ENCODE measurements around the gene IPMK. TPM values are rescaled to one million over a fixed set of nuclear protein-coding genes. Genes with fewer than 3 reads are reported as not detected.

The IPMK gene
- total RNA-seq, 1 donor from 2014 or later, result 14.3 TPM

DNA sequence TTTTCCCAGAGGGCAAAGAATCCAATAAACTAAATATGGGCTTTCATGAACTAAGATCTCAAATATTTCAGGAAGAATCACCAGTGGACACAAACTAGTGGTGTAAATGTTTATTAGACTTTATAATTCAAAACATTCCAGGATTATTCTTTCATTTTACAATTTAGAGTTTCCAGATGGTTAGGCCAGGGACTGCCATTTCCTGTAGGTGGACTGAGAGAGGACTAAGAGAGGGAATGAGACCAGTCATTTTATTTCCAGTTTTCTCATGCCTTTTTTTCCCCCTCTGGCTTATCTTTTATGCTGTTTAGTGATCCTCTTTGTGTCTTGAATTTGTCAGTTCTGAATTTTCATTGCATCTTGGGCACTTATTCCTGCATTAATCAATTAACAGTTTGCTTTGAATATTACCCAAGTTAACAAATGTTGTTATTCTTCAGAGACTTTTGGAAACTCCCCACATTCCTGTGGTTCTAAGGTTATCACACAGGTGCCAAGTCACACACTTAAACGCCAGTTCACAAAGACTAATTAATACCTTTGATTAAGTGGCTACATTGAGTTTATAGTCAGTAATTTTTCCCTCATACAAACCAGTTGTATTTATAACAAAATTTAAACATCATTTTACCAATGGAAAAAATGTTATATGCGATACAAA is 13.5 kb upstream of the IPMK start:
- Histone ChIP-seq H3K27me3 (no peaks in the 10 kb centered on the region), H3K36me3 (no peaks in the 10 kb centered on the region), H3K79me2 (ENCODE audit: low read depth) (no peaks in the 10 kb centered on the region), H3K4me3 (no peak overlapping the region), H3K9ac (no peak overlapping the region), H3K9me3 (ENCODE audit: low read depth) (no peaks in the 10 kb centered on the region), H2AFZ (replicated peaks) (no peak overlapping the region), H3K4me2 (no peak overlapping the region), H3F3A (ENCODE audit: low read depth) (no peaks in the 10 kb centered on the region), H3K27ac (no peak overlapping the region), H3K4me1 (peaks cover under 1% of the 10 kb centered on the region), H4K20me1 (ENCODE audit: low read depth) (no peaks in the 10 kb centered on the region)
- Mint-ChIP-seq H3K9me3 (no peaks in the 10 kb centered on the region), H3K4me1 (no peaks in the 10 kb centered on the region), H3K27me3 (ENCODE audit: insufficient read depth, low read depth) (no peaks in the 10 kb centered on the region), H3K27ac (no peak overlapping the region), H3K36me3 (peaks cover 4% of the 10 kb centered on the region), H3K4me3 (no peak overlapping the region)
- DNase-seq (ENCODE audit: low spot score), result no peak
- TF ChIP-seq EZH2 (IDR thresholded peaks at IDR 0.05) (no peak), EZH2phosphoT487 (IDR thresholded peaks at IDR 0.05) (no peak)
- TF ChIP-seq, protein P1, sequence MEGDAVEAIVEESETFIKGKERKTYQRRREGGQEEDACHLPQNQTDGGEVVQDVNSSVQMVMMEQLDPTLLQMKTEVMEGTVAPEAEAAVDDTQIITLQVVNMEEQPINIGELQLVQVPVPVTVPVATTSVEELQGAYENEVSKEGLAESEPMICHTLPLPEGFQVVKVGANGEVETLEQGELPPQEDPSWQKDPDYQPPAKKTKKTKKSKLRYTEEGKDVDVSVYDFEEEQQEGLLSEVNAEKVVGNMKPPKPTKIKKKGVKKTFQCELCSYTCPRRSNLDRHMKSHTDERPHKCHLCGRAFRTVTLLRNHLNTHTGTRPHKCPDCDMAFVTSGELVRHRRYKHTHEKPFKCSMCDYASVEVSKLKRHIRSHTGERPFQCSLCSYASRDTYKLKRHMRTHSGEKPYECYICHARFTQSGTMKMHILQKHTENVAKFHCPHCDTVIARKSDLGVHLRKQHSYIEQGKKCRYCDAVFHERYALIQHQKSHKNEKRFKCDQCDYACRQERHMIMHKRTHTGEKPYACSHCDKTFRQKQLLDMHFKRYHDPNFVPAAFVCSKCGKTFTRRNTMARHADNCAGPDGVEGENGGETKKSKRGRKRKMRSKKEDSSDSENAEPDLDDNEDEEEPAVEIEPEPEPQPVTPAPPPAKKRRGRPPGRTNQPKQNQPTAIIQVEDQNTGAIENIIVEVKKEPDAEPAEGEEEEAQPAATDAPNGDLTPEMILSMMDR (IDR thresholded peaks at IDR 0.05), result no peak

GRCh38 chr10:58280477-58280876 is 12.8 kb upstream of the IPMK start:
- no peak overlapping the region for H3K27ac Mint-ChIP-seq
- peaks cover 6% of the 10 kb centered on the region for H3K4me1 ChIP-seq
- peaks cover 4% of the 10 kb centered on the region for H3K36me3 Mint-ChIP-seq

DNA sequence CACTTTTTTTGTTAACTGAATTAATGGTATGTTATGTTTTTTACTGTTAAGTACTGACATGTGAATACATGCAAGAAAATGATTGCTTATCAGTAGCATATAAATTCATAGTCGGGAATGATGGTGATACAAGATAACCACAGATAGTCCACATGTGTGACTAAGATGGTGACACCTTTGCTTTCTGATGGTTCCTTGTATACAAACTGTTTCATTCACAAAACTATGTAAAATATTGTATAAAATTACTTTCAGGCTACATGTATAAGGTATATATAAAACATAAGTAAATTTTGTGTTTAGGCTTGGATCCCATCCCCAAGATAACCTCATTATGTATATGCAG is 11.2 kb upstream of the IPMK start:
- Histone ChIP-seq H3K27me3 (no peaks in the 10 kb centered on the region), H2AFZ (replicated peaks) (no peak overlapping the region), H3K27ac (no peak overlapping the region), H3K4me1 (peaks cover 6% of the 10 kb centered on the region), H3K4me2 (no peak overlapping the region), H4K20me1 (ENCODE audit: low read depth) (no peaks in the 10 kb centered on the region), H3F3A (ENCODE audit: low read depth) (no peaks in the 10 kb centered on the region), H3K79me2 (ENCODE audit: low read depth) (peaks cover under 1% of the 10 kb centered on the region), H3K36me3 (no peaks in the 10 kb centered on the region), H3K9ac (no peak overlapping the region), H3K4me3 (no peak overlapping the region), H3K9me3 (ENCODE audit: low read depth) (no peaks in the 10 kb centered on the region)
- Mint-ChIP-seq H3K4me3 (no peak overlapping the region), H3K4me1 (peaks cover 9% of the 10 kb centered on the region), H3K9me3 (no peaks in the 10 kb centered on the region), H3K27ac (no peak overlapping the region), H3K27me3 (ENCODE audit: insufficient read depth, low read depth) (no peaks in the 10 kb centered on the region), H3K36me3 (peaks cover 4% of the 10 kb centered on the region)
- TF ChIP-seq EZH2phosphoT487 (IDR thresholded peaks at IDR 0.05) (no peak), EZH2 (IDR thresholded peaks at IDR 0.05) (no peak)
- TF ChIP-seq, protein P1 (IDR thresholded peaks at IDR 0.05), result no peak
- DNase-seq (ENCODE audit: low spot score), result no peak

More at GRCh38 chr10:58280477-58280876, 12.8 kb upstream of the IPMK start:
- Histone ChIP-seq H3K27me3 (no peaks in the 10 kb centered on the region), H2AFZ (replicated peaks) (no peak overlapping the region), H3K9ac (no peak overlapping the region), H3K79me2 (ENCODE audit: low read depth) (no peaks in the 10 kb centered on the region), H3K27ac (no peak overlapping the region), H3F3A (ENCODE audit: low read depth) (no peaks in the 10 kb centered on the region), H4K20me1 (ENCODE audit: low read depth) (no peaks in the 10 kb centered on the region), H3K9me3 (ENCODE audit: low read depth) (no peaks in the 10 kb centered on the region), H3K4me2 (no peak overlapping the region), H3K4me3 (no peak overlapping the region), H3K36me3 (no peaks in the 10 kb centered on the region)
- Mint-ChIP-seq H3K4me1 (peaks cover 6% of the 10 kb centered on the region), H3K4me3 (no peak overlapping the region), H3K27me3 (ENCODE audit: insufficient read depth, low read depth) (no peaks in the 10 kb centered on the region), H3K9me3 (no peaks in the 10 kb centered on the region)
- TF ChIP-seq, protein P1 (IDR thresholded peaks at IDR 0.05), result no peak
- no peak for TF ChIP-seq EZH2 (IDR thresholded peaks at IDR 0.05)
- no peak for TF ChIP-seq EZH2phosphoT487 (IDR thresholded peaks at IDR 0.05)
- no peak for DNase-seq (ENCODE audit: low spot score)
